Measurements from ENCODE around the gene TNFAIP2.

DNA sequence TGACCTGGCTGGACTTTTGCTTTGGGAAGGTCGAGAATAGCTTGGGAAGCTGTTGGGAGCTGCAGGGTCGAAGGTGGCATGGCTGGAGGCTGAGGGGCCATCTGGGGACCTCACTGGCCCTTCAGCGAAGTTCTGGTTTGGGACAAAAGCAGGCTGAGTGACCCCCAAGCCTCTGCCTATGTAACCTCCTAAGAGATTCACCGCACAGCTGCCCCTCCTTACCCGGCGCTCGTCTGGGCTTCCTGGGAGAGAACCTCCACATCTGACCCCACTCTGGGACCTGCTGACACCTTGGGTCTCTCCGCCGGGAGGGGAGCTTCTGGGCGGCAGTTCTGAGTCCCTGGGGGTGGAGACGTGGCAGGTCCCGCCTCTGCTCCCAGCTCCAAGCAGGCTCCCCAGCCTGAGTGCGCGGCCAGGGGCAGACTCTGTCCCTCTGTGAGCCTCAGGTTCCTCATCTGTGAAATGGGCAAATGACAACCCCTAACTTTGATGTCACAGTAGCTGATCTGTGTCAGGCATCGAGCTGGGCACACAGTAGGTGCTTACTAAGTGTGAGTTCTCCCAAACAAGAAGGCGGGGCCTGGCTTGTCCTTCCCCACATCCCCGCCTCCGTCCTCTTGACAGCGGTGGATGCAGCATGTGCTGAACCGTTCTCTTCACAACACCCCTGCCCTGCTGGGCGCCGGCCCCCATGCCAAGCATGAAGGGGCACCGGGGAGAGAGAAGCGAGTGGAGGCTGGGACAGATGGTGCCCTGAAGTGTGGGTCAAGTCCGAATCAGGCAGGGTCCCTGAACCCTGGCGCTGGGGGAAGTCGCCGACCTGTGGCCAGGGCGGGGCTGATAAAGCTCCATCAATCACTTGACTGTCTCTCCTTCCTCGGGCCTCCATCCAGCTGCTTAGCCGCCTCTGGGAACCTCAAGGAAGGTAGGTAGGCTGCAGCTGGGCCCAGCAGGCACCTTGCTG is 25.0 kb upstream of the TNFAIP2 start:
- TF ChIP-seq CTCF (conservative IDR thresholded peaks at IDR 0.05; ENCODE audit: low read length) (no peak), EZH2phosphoT487 (IDR thresholded peaks at IDR 0.05; ENCODE audit: borderline replicate concordance) (no peak)

Measured in Loucy (cell line).